Measurements from ENCODE around the gene SELENON.
A peak's percentile ranks its signal among the peaks of the same experiment; 100 is the strongest.

SELENON gene

GRCh38 chr1:25770541-25771220 lies 29.3 kb upstream of the SELENON start:
- no peak for DNase-seq

GRCh38 chr1:25771221-25772114 lies 28.5 kb upstream of the SELENON start:
- no peak for DNase-seq

- no peak for DNase-seq
Observed at GRCh38 chr1:25772164-25772563, 27.8 kb upstream of the SELENON start.

- no peak for DNase-seq
Observed at GRCh38 chr1:25772692-25773245, 27.2 kb upstream of the SELENON start.

GRCh38 chr1:25773441-25774125 lies 26.4 kb upstream of the SELENON start:
- peak; percentile 5 for DNase-seq

- no peak for DNase-seq
Observed at GRCh38 chr1:25774206-25774803, 25.7 kb upstream of the SELENON start.

GRCh38 chr1:25774921-25775771 lies 24.8 kb upstream of the SELENON start:
- no peak for DNase-seq

- no peak for DNase-seq
Observed at GRCh38 chr1:25779388-25779787, 20.6 kb upstream of the SELENON start.

- DNase-seq: no peak
Observed at GRCh38 chr1:25779894-25780293, 20.1 kb upstream of the SELENON start.

- DNase-seq: no peak
Observed at GRCh38 chr1:25780318-25781129, 19.5 kb upstream of the SELENON start.

- DNase-seq: no peak
Observed at GRCh38 chr1:25781130-25781433, 18.9 kb upstream of the SELENON start.

GRCh38 chr1:25782608-25783201 lies 17.3 kb upstream of the SELENON start:
- DNase-seq: no peak

GRCh38 chr1:25784575-25785051 lies 15.4 kb upstream of the SELENON start:
- no peak for DNase-seq

- DNase-seq: no peak
Observed at GRCh38 chr1:25785333-25786067, 14.5 kb upstream of the SELENON start.

- peak; percentile 35 for DNase-seq
Observed at GRCh38 chr1:25786887-25787759, 12.9 kb upstream of the SELENON start.

GRCh38 chr1:25787760-25788166 lies 12.2 kb upstream of the SELENON start:
- DNase-seq: no peak

- DNase-seq: no peak
Observed at GRCh38 chr1:25790472-25790871, 9.5 kb upstream of the SELENON start.

GRCh38 chr1:25792115-25792514 lies 7.9 kb upstream of the SELENON start:
- no peak for DNase-seq

All from T1000 (cell line).